Spleen (tissue), 11 donors: ENCODE measurements around the gene OAT. TPM values are rescaled to one million over a fixed set of nuclear protein-coding genes. Genes with fewer than 3 reads are reported as not detected.

Source experiments
- DNase-seq: peaks from one replicate; pipeline ENCODE4 v3.0.0-alpha.2; 2020
- H3K27ac ChIP-seq, 8 donors: fragments of 200-600 bp; sonication (generic) in 7 of 8; 1 replicate in 4 of 8; 2 replicates in 4 of 8; pipeline versions ENCODE4 v1.5.0 to v1.8.0; 2016 to 2021; ENCODE audit warnings: inconsistent platforms in 4 of 8, mild to moderate bottlenecking in 4 of 8, moderate library complexity in 1 of 8
- H3K27me3 ChIP-seq, 7 donors: fragments of 200-600 bp; sonication (generic) in 6 of 7; replicated peaks in 1 of 7; 1 replicate in 4 of 7; 2 replicates in 3 of 7; pipeline versions ENCODE4 v1.5.0 to v1.8.0; 2016 to 2021; ENCODE audit warnings: inconsistent platforms in 3 of 7, mild to moderate bottlenecking in 1 of 7
- H3K36me3 ChIP-seq, 6 donors: fragments of 200-600 bp; sonication (generic) in 5 of 6; 1 replicate in 4 of 6; 2 replicates in 2 of 6; pipeline versions ENCODE4 v1.5.0 to v1.8.0; 2016 to 2021; ENCODE audit warnings: inconsistent platforms in 2 of 6
- H3K4me1 ChIP-seq, 6 donors: fragments of 200-600 bp; sonication (generic) in 5 of 6; 1 replicate in 3 of 6; 2 replicates in 3 of 6; pipeline versions ENCODE4 v1.5.0 to v1.8.0; 2016 to 2021; ENCODE audit warnings: inconsistent platforms in 3 of 6
- H3K4me3 ChIP-seq, 8 donors: fragments of 200-600 bp; sonication (generic) in 7 of 8; 1 replicate in 4 of 8; 2 replicates in 4 of 8; pipeline versions ENCODE4 v1.5.0 to v1.8.0; 2016 to 2021; ENCODE audit warnings: inconsistent platforms in 4 of 8, mild to moderate bottlenecking in 4 of 8, moderate library complexity in 2 of 8
- H3K9me3 ChIP-seq, 8 donors: fragments of 200-600 bp; sonication (generic) in 7 of 8; 1 replicate in 4 of 8; 2 replicates in 4 of 8; pipeline versions ENCODE4 v1.5.0 to v1.8.0; 2016 to 2021; ENCODE audit warnings: inconsistent platforms in 4 of 8
- POLR2A ChIP-seq, 3 donors: fragments of 450-650 bp; IDR thresholded peaks; one replicate each; pipeline ENCODE4 v1.5.1; 2017; ENCODE audit warnings: antibody characterized with exemption in 3 of 3, mild to moderate bottlenecking in 1 of 3
- POLR2AphosphoS5 ChIP-seq, 3 donors: sonication (generic); formaldehyde crosslinking; IDR thresholded peaks; one replicate each; pipeline ENCODE4 v1.5.1; 2017; ENCODE audit warnings: antibody characterized with exemption in 3 of 3
- WGBS, 5 donors: extraction: QIAGEN DNeasy Blood & Tissue Kit in 3 of 5; methylation state at CpG; one replicate each; pipeline versions ENCODE4 v1.1.5 to v1.1.7; 2013 to 2018; 5-methylcytosine and 5-hydroxymethylcytosine counted together
- intact Hi-C: fragments of 100-400 bp; cut with DNase I; formaldehyde crosslinking; loops from one replicate; pipeline ENCODE4 v1.15.0; 2023; ENCODE audit warnings: low total_unique reads
- polyA plus RNA-seq, 3 donors: library from polyadenylated mRNA; stranded (reverse); fragments of 200-250 nt; gene quantifications; one replicate each; pipeline ENCODE4 v1.2.1, GENCODE V29; 2013
- total RNA-seq, 7 donors: library from RNA; depleted of rRNA in 3 of 7; stranded (reverse); fragments of >200 nt in 3 of 7; fragmentation: NEBNext Ultra II Directional in 4 of 7; extraction: Animal tissue kit (Norgen Biotek cat#: 25700) in 4 of 7; gene quantifications; one replicate each; pipeline versions ENCODE4 v1.1.0 to v1.2.1, GENCODE V29; 2016 to 2021
- TF ChIP-seq, protein P1 (sequence below), 11 experiments: fragments of 200-600 bp in 7 of 11; fragments of 450-650 bp in 4 of 11; sonication (generic) in 4 of 11; IDR thresholded peaks in 8 of 11; conservative IDR thresholded peaks in 3 of 11; 1 replicate in 7 of 11; 2 replicates in 4 of 11; pipeline versions ENCODE4 v1.4.0 to v1.8.0; 2016 to 2021; ENCODE audit warnings: antibody characterized with exemption in 11 of 11, inconsistent platforms in 4 of 11, mild to moderate bottlenecking in 1 of 11
- donor health status: healthy with polysubstance abuse.
- donor health status: DM: no; HTN: no; CAD: no; lungs with moderate emphysema.
- donor health status: DM: no; HTN: no; CAD: no.
- donor health status: Bipolar disorder and iron deficiency.
- donor health status: healthy.
- donor health status: DM: no; HTN: no; CAD: no.
- donor health status: DM: yes; HTN: yes; CAD: no.

Gene OAT
- total and polyA plus RNA-seq, 10 donors = 22.1 to 63.0 (median 47.0) TPM

DNA sequence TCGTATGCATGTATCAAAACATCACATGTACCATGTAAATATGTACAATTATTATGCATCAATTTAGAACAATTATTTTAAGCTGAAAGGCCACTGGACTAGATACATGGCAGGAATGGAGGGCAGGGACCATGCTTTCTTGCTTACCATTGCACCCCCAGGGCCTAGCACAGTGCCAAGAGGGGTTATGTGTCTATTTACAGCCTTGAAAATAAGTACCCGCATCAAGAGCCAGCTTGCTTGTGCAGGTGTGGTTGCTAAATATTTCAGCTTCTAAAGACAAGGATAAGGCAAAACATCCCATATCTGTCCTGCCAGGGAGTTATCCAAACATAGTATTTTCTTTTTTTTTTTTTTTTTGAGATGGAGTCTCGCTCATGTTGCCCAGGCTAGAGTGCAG is 14.7 kb upstream of the OAT start:
- Histone ChIP-seq H3K4me3 (no peak overlapping the region), H3K27me3 (peaks cover 0 to 19% (median 0%) of the 10 kb centered on the region in 7 donors), H3K27ac (no peak overlapping the region), H3K4me1 (peaks cover 0 to 4% (median 0%) of the 10 kb centered on the region in 6 donors), H3K9me3 (no peaks in the 10 kb centered on the region), H3K36me3 (no peaks in the 10 kb centered on the region)
- no peak for DNase-seq
- TF ChIP-seq, protein P1, sequence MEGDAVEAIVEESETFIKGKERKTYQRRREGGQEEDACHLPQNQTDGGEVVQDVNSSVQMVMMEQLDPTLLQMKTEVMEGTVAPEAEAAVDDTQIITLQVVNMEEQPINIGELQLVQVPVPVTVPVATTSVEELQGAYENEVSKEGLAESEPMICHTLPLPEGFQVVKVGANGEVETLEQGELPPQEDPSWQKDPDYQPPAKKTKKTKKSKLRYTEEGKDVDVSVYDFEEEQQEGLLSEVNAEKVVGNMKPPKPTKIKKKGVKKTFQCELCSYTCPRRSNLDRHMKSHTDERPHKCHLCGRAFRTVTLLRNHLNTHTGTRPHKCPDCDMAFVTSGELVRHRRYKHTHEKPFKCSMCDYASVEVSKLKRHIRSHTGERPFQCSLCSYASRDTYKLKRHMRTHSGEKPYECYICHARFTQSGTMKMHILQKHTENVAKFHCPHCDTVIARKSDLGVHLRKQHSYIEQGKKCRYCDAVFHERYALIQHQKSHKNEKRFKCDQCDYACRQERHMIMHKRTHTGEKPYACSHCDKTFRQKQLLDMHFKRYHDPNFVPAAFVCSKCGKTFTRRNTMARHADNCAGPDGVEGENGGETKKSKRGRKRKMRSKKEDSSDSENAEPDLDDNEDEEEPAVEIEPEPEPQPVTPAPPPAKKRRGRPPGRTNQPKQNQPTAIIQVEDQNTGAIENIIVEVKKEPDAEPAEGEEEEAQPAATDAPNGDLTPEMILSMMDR (IDR thresholded peaks at IDR 0.05 in 8 of 11, conservative IDR thresholded peaks at IDR 0.05 in 3 of 11) = no peak
- intact Hi-C loops = no loop called here
- WGBS, 5 donors = 77 to 94% (median 87%) methylated on average over 3 of the region's 3 CpGs

GRCh38 chr10:124430077-124430476 is 11.4 kb upstream of the OAT start:
- no peak for TF ChIP-seq POLR2A (IDR thresholded peaks at IDR 0.05)
- TF ChIP-seq, protein P1 (IDR thresholded peaks at IDR 0.05 in 8 of 11, conservative IDR thresholded peaks at IDR 0.05 in 3 of 11) = no peak
- TF ChIP-seq POLR2AphosphoS5 (IDR thresholded peaks at IDR 0.05) = no peak
- DNase-seq = no peak
- peaks cover 0 to 31% (median 0%) of the 10 kb centered on the region in 7 donors for H3K27me3 ChIP-seq
- no peaks in the 10 kb centered on the region for H3K4me1 ChIP-seq
- H3K36me3 ChIP-seq = no peaks in the 10 kb centered on the region
- 81 to 94% (median 91%) methylated on average over 4 of the region's 4 CpGs for WGBS, 5 donors
- no peaks in the 10 kb centered on the region for H3K9me3 ChIP-seq
- no peak overlapping the region for H3K4me3 ChIP-seq
- H3K27ac ChIP-seq = no peak overlapping the region
- intact Hi-C loops = no loop called here

GRCh38 chr10:124429576-124429975 is 10.9 kb upstream of the OAT start:
- intact Hi-C loops = no loop called here
- 73 to 87% (median 76%) methylated on average over 5 of the region's 5 CpGs for WGBS, 5 donors
- TF ChIP-seq, protein P1 (IDR thresholded peaks at IDR 0.05 in 8 of 11, conservative IDR thresholded peaks at IDR 0.05 in 3 of 11) = no peak
- TF ChIP-seq POLR2A (IDR thresholded peaks at IDR 0.05) (no peak), POLR2AphosphoS5 (IDR thresholded peaks at IDR 0.05) (no peak)
- Histone ChIP-seq H3K4me3 (no peak overlapping the region), H3K4me1 (no peaks in the 10 kb centered on the region), H3K27me3 (peaks cover 0 to 36% (median 0%) of the 10 kb centered on the region in 7 donors), H3K27ac (no peak overlapping the region), H3K9me3 (no peaks in the 10 kb centered on the region), H3K36me3 (no peaks in the 10 kb centered on the region)
- DNase-seq = no peak

- no peak for DNase-seq
- peaks cover 0 to 46% (median 0%) of the 10 kb centered on the region in 7 donors for H3K27me3 ChIP-seq
- no peaks in the 10 kb centered on the region for H3K9me3 ChIP-seq
- H3K36me3 ChIP-seq = no peaks in the 10 kb centered on the region
- H3K4me1 ChIP-seq = no peaks in the 10 kb centered on the region
- H3K27ac ChIP-seq = no peak overlapping the region
- TF ChIP-seq POLR2AphosphoS5 (IDR thresholded peaks at IDR 0.05) = no peak
- TF ChIP-seq, protein P1 (IDR thresholded peaks at IDR 0.05 in 8 of 11, conservative IDR thresholded peaks at IDR 0.05 in 3 of 11) = no peak
- no peak for TF ChIP-seq POLR2A (IDR thresholded peaks at IDR 0.05)
- no peak overlapping the region for H3K4me3 ChIP-seq
- intact Hi-C loops = no loop called here
- WGBS, 5 donors = 45 to 60% (median 53%) methylated on average over 3 of the region's 3 CpGs
Observed at GRCh38 chr10:124428207-124428777, 9.6 kb upstream of the OAT start.
